Upper lobe of left lung (tissue), 6 donors: ENCODE data around the gene HERC3. TPM values are rescaled to one million over a fixed set of nuclear protein-coding genes. Genes with fewer than 3 reads are reported as not detected.
A peak's percentile ranks its signal among the peaks of the same experiment; 100 is the strongest.

ENCODE experiments used
- ATAC-seq, 2 donors: fragments of 200-7000 bp; cut with Tn5 transposase; one replicate each; pipeline ENCODE4 v1.9.1; 2022; ENCODE audit warnings: mild to moderate bottlenecking in 2 of 2, moderate library complexity in 2 of 2; ENCODE audit not compliant: low FRiP score in 2 of 2
- DNase-seq, 2 donors: peaks; one replicate each; pipeline ENCODE4 v3.0.0-alpha.2; 2019 to 2020
- H3K27ac ChIP-seq, 4 donors: fragments of 200-600 bp; sonication (generic); one replicate each; pipeline ENCODE4 v1.5.1; 2016 to 2019
- H3K27me3 ChIP-seq, 4 donors: fragments of 200-600 bp; sonication (generic); one replicate each; pipeline ENCODE4 v1.5.1; 2017 to 2019
- H3K36me3 ChIP-seq, 4 donors: fragments of 200-600 bp; sonication (generic); one replicate each; pipeline ENCODE4 v1.5.1; 2016 to 2019
- H3K4me1 ChIP-seq, 4 donors: fragments of 200-600 bp; sonication (generic); one replicate each; pipeline ENCODE4 v1.5.1; 2018 to 2019
- H3K4me3 ChIP-seq, 4 donors: fragments of 200-600 bp; sonication (generic); one replicate each; pipeline ENCODE4 v1.5.1; 2017 to 2019; ENCODE audit warnings: mild to moderate bottlenecking in 2 of 4, moderate library complexity in 1 of 4
- H3K9me3 ChIP-seq, 4 donors: fragments of 200-600 bp; sonication (generic); one replicate each; pipeline ENCODE4 v1.5.1; 2018 to 2019
- EP300 ChIP-seq, 4 donors: sonication (generic); formaldehyde crosslinking; IDR thresholded peaks; one replicate each; pipeline ENCODE4 v1.5.1; 2017; ENCODE audit warnings: antibody characterized with exemption in 4 of 4, control low read depth in 2 of 4
- POLR2A ChIP-seq, 4 donors: fragments of 450-650 bp; IDR thresholded peaks; one replicate each; pipeline ENCODE4 v1.5.1; 2016 to 2017; ENCODE audit warnings: antibody characterized with exemption in 4 of 4, mild to moderate bottlenecking in 2 of 4
- POLR2AphosphoS5 ChIP-seq, 2 donors: sonication (generic); formaldehyde crosslinking; IDR thresholded peaks; one replicate each; pipeline ENCODE4 v1.5.1; 2017; ENCODE audit warnings: antibody characterized with exemption in 2 of 2
- WGBS, 2 donors: methylation state at CpG; one replicate each; pipeline ENCODE4 v1.1.5; 2017 to 2018; 5-methylcytosine and 5-hydroxymethylcytosine counted together
- total RNA-seq, 6 donors: library from RNA; depleted of rRNA in 4 of 6; stranded (reverse); fragments of >200 nt in 4 of 6; gene quantifications; one replicate each; pipeline versions ENCODE4 v1.1.0 to v1.2.1, GENCODE V29; 2016 to 2021
- TF ChIP-seq, protein P1 (sequence below), 6 experiments: fragments of 450-650 bp in 4 of 6; fragments of 200-600 bp in 2 of 6; sonication (generic) in 2 of 6; IDR thresholded peaks; one replicate each; pipeline ENCODE4 v1.5.1; 2016 to 2019; ENCODE audit warnings: antibody characterized with exemption in 6 of 6
- donor health status: DM: no; HTN: no; CAD: no; lungs with moderate emphysema.
- donor health status: DM: no; HTN: yes; CAD: no; lungs with severe emphysema.

The HERC3 gene
- total RNA-seq, 6 donors from 2014 or later = 37.5 to 103 (median 49.7) TPM

DNA sequence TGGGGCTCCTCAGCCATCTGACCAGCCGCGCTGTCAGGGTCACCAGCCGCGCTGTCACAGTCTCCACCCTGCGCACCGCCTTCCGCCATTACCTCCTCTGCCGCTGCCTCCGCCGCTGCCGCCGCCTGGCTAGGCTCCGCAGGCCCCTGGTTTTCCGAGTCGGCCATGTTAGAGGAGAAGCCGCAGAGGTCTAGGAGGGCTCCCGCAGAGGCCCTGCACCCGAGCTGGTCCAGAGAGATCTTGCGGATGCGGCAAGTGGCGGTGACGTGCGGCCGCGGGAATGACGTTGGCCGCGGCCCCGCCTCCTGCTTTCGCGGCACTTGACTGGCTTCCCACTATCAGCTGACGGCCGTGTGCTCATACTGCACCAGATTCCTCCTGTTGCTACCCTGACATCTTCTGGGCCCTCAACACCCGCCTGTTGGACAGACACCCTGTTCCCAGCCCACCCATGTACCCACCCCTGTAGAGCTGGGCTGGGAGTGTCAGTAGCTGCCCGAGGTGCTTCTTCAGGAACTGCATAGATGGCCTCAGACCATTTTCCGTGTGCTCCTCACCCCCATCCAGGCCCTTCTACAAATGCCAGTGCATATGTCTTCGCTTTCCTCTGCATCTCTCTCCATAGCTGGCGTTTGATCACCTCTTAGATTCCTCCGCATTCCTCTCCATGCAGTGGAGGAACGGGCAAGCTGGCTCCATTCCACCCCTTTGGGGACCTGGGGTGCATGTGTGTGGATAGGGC, 105.5 kb downstream of the HERC3 start, which contains the start of gene NAP1L5:
NAP1L5 (minus strand) TSS at position 242 of the 742 bp plus-strand sequence; CDS start at position 167, 75 bp downstream.
- Histone ChIP-seq H3K36me3 (peaks cover 0 to 20% (median 0%) of the 10 kb centered on the region in 4 donors), H3K27me3 (no peaks in the 10 kb centered on the region)
- peak; percentile 80 to 94 for ATAC-seq

DNA sequence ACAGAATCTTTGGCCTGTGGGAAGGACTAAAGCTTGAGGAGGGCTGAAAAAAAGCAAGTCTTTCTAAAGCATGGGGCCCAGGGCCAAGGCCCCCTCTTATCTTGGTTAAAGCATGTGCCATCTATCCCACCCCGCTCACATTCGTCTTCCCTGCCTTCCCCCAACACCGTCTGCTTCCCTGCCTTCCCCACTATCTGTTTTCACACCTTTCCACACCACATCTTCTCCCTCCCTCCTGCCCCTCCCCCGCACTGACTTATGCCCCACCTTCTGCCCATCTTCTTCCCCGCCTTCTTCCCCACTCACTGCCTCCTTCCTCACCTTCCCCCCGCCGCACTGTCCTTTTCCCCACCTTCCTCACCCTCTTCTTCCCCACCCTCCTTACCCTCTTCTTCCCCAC, 106.2 kb downstream of the HERC3 start:
- DNase-seq (no peak), ATAC-seq (no peak)
- TF ChIP-seq POLR2A (IDR thresholded peaks at IDR 0.05) = no peak
- TF ChIP-seq, protein P1, sequence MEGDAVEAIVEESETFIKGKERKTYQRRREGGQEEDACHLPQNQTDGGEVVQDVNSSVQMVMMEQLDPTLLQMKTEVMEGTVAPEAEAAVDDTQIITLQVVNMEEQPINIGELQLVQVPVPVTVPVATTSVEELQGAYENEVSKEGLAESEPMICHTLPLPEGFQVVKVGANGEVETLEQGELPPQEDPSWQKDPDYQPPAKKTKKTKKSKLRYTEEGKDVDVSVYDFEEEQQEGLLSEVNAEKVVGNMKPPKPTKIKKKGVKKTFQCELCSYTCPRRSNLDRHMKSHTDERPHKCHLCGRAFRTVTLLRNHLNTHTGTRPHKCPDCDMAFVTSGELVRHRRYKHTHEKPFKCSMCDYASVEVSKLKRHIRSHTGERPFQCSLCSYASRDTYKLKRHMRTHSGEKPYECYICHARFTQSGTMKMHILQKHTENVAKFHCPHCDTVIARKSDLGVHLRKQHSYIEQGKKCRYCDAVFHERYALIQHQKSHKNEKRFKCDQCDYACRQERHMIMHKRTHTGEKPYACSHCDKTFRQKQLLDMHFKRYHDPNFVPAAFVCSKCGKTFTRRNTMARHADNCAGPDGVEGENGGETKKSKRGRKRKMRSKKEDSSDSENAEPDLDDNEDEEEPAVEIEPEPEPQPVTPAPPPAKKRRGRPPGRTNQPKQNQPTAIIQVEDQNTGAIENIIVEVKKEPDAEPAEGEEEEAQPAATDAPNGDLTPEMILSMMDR (IDR thresholded peaks at IDR 0.05) = no peak
- no peak for TF ChIP-seq EP300 (IDR thresholded peaks at IDR 0.05)
- no peak for TF ChIP-seq POLR2AphosphoS5 (IDR thresholded peaks at IDR 0.05)
- WGBS, 2 donors = 94 to 96% methylated on average over 7 of the region's 7 CpGs
- Histone ChIP-seq H3K27ac (peak overlapping the region in 1 of 4 donors; percentile 71), H3K4me3 (no peak overlapping the region), H3K4me1 (no peaks in the 10 kb centered on the region), H3K27me3 (no peaks in the 10 kb centered on the region), H3K9me3 (no peaks in the 10 kb centered on the region), H3K36me3 (peaks cover 0 to 25% (median 0%) of the 10 kb centered on the region in 4 donors)

More for the DNA sequence above, 105.5 kb downstream of the HERC3 start, which contains the start of gene NAP1L5:
- Histone ChIP-seq H3K9me3 (no peaks in the 10 kb centered on the region), H3K27ac (peak within 1 kb of the TSS; percentile 47 to 71 (median 66)), H3K4me1 (no peaks in the 10 kb centered on the region), H3K4me3 (peak within 1 kb of the TSS; percentile 25 to 61 (median 52))
- 54 to 79% methylated on average over 36 to 40 of the region's 40 CpGs for WGBS, 2 donors
- TF ChIP-seq POLR2A (IDR thresholded peaks at IDR 0.05) (peak in 1 of 4 donors; percentile 52), EP300 (IDR thresholded peaks at IDR 0.05) (no peak), POLR2AphosphoS5 (IDR thresholded peaks at IDR 0.05) (peak in 1 of 2 donors; percentile 58)
- TF ChIP-seq, protein P1 (IDR thresholded peaks at IDR 0.05) = no peak
- peak; percentile 70 to 94 for DNase-seq

DNA sequence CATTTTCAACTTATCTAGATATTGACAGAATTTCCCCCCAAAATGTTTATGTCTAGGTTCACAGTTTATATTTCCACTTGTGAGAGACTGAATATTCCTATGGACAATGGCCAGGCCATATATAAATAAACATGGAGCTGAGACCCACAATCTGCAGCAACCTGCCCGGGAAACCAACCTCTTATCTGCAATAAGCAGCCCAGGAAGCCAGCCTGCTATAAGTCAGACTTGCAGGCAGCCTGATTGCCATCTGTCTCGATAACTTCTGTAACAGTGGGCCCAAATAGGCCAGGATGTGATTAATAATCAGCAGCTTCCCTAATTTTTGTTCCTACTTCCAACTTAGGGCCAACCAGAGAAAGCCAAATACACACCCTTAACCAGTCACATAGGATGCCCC, 110.5 kb downstream of the HERC3 start:
- Histone ChIP-seq H3K9me3 (no peaks in the 10 kb centered on the region), H3K4me1 (no peaks in the 10 kb centered on the region), H3K27ac (no peak overlapping the region), H3K4me3 (no peak overlapping the region), H3K36me3 (peaks cover 5 to 60% (median 18%) of the 10 kb centered on the region in 4 donors), H3K27me3 (no peaks in the 10 kb centered on the region)
- ATAC-seq (no peak), DNase-seq (no peak)
- WGBS, 2 donors = 68 to 79% methylated on average over 2 of the region's 2 CpGs
- TF ChIP-seq EP300 (IDR thresholded peaks at IDR 0.05) (no peak), POLR2A (IDR thresholded peaks at IDR 0.05) (no peak), POLR2AphosphoS5 (IDR thresholded peaks at IDR 0.05) (no peak)
- TF ChIP-seq, protein P1 (IDR thresholded peaks at IDR 0.05) = no peak

DNA sequence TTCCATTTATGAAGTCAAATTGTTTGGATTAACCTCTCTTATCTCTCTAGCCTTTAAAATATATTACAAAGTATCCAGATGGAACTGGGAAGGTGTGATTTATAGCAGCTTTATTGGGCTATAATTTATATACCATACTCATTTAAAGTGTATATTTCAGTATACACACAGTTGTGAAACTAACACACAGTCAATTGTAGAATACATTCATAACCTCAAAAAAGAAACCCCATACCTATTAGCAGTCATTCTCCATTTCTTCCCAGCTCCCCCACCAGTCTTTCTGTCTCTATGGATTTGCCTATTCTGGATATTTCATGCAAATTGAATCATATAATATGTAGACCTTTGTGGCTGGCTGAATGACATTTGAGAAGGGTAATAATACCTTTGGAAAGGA, 112.9 kb downstream of the HERC3 start:
- no peak overlapping the region for H3K4me3 ChIP-seq
- H3K4me1 ChIP-seq = no peaks in the 10 kb centered on the region
- H3K27ac ChIP-seq = no peak overlapping the region
- ATAC-seq (no peak), DNase-seq (no peak)
- TF ChIP-seq POLR2A (IDR thresholded peaks at IDR 0.05) = no peak
- no peak for TF ChIP-seq POLR2AphosphoS5 (IDR thresholded peaks at IDR 0.05)
- TF ChIP-seq, protein P1 (IDR thresholded peaks at IDR 0.05) = no peak
- TF ChIP-seq EP300 (IDR thresholded peaks at IDR 0.05) = no peak
- H3K36me3 ChIP-seq = peaks cover 5 to 72% (median 18%) of the 10 kb centered on the region in 4 donors
- no peaks in the 10 kb centered on the region for H3K27me3 ChIP-seq
- no peaks in the 10 kb centered on the region for H3K9me3 ChIP-seq
